ENCODE results near the gene PRODH2.

The PRODH2 gene

DNA sequence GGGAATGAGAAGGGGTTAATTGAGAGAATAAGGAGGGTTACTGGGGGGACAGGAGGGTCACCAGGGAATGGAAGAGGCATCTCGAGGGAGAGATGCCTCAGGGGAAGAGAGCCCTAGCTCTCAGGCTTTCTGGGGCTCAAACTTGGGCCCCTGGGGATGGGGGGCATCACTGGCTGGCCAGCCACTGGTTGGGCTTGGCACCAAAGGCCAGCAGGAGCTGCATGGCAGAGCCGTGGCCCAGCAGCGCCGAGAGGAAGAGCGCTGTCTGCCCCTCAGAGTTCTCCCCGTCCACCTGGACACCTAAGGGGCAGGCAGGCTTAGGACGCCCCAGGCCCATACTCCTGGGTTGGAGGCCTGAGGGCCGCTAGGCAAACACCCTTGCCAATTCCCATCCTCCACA, 19.8 kb downstream of the PRODH2 start:
- no peak overlapping the region for H3K27ac ChIP-seq (ENCODE audit: low read depth, low read length)
- H3K9ac ChIP-seq (ENCODE audit: low read length) = no peak overlapping the region
- H3K27me3 ChIP-seq (ENCODE audit: control insufficient read depth in 1 of 2, insufficient read depth in 2 of 2, low read length in 2 of 2) = peaks cover 0 to 20% of the 10 kb centered on the region in 2 donors
- H3K4me3 ChIP-seq (ENCODE audit: low read depth in 1 of 2, low read length in 2 of 2) = no peak overlapping the region
- H3K36me3 ChIP-seq (ENCODE audit: insufficient read depth, low read length) = no peaks in the 10 kb centered on the region
- no peaks in the 10 kb centered on the region for H3K9me3 ChIP-seq (ENCODE audit: low read length)
- H3K4me1 ChIP-seq (ENCODE audit: insufficient read depth, low read length) = no peaks in the 10 kb centered on the region

DNA sequence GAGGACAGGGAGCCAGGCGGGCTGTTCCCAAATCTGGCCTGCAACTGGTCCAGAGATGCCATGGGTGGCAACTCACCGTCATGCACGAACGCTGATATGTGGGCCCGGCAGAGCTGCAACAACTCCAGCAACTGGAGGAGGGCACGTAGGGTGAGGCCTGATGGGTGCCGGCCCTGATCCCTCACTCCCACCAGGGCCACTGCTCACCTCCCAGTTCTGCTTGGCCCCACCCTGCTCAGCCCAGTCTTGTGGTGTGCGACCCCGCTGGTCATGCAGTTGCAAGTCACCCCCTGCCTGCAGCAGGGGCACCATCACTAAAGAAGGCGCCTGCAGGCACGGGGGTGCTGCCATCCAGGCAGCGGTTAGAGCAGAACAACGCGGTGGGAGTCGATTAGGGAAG, 20.3 kb downstream of the PRODH2 start:
- no peak overlapping the region for H3K9ac ChIP-seq (ENCODE audit: low read length)
- H3K4me1 ChIP-seq (ENCODE audit: insufficient read depth, low read length) = no peaks in the 10 kb centered on the region
- no peaks in the 10 kb centered on the region for H3K9me3 ChIP-seq (ENCODE audit: low read length)
- H3K27ac ChIP-seq (ENCODE audit: low read depth, low read length) = no peak overlapping the region
- H3K4me3 ChIP-seq (ENCODE audit: low read depth in 1 of 2, low read length in 2 of 2) = no peak overlapping the region
- H3K36me3 ChIP-seq (ENCODE audit: insufficient read depth, low read length) = no peaks in the 10 kb centered on the region
- peaks cover 0 to 15% of the 10 kb centered on the region in 2 donors for H3K27me3 ChIP-seq (ENCODE audit: control insufficient read depth in 1 of 2, insufficient read depth in 2 of 2, low read length in 2 of 2)

DNA sequence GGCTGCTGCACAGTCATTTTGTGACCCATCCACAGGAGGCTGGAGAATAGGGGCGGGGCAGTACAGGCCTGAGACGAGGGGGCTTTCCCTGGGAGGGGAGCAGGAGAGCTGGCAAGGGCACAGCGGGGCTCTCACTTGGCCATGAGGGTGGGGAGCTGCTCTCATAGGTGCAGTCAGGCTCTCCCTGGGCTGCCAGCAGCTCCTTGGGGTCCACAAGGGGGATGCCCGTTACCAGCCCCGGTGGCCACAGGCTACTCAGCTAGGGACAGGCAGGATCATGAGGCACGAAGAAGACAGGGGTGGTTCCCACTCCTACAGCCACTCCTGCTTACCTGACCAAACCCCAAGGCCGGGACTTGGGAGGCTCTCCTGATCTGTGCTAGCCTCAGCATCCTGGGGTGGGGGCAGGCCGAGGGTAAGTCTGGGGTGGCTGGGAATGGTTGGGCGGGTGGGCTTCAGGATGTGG, 20.8 kb downstream of the PRODH2 start:
- H3K9me3 ChIP-seq (ENCODE audit: low read length) = no peaks in the 10 kb centered on the region
- no peaks in the 10 kb centered on the region for H3K4me1 ChIP-seq (ENCODE audit: insufficient read depth, low read length)
- no peak overlapping the region for H3K4me3 ChIP-seq (ENCODE audit: low read depth in 1 of 2, low read length in 2 of 2)
- H3K36me3 ChIP-seq (ENCODE audit: insufficient read depth, low read length) = no peaks in the 10 kb centered on the region
- H3K27ac ChIP-seq (ENCODE audit: low read depth, low read length) = no peak overlapping the region
- H3K27me3 ChIP-seq (ENCODE audit: control insufficient read depth in 1 of 2, insufficient read depth in 2 of 2, low read length in 2 of 2) = peaks cover 0 to 10% of the 10 kb centered on the region in 2 donors
- H3K9ac ChIP-seq (ENCODE audit: low read length) = no peak overlapping the region

DNA sequence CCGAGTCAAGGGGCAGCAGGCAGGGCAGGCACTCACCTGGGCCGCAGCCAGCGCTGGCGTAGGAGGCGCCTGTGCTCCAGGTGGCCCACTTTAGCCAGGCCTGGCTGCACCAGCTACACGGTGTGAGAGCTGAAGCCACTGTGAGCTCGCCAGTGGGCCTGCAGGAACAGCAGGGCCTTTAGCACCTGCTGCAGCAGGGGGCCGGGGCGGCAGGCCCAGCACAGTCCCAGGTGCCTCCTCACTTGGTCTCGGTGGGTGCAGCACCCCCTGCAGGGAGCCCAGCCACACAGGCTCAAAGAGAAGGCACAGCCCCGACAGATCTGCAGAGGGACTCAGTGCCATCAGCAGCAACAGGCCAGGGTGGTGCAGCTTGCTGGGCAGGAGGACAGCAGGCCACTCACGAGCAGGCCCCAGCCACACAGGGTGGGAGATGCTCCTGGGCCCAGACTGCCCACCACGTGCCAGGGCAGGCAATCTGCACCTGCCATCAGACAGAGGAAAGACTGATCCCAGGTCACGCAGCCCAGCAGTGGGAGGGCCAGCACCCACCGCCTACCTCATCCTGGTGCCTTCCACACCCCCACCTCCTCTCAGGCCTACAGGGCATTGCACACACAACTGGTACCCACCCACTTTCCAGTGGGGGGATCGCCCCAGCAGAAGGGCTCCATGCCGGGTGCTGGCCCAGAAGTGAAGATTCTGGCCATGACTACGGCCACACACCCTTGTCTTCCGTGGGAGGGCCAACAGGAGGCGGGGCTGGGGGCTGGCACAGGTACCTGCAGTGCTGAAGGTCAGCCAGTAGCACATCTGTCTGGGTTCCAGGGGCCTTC, 21.4 kb downstream of the PRODH2 start:
- Histone ChIP-seq H3K9me3 (ENCODE audit: low read length) (no peaks in the 10 kb centered on the region), H3K36me3 (ENCODE audit: insufficient read depth, low read length) (no peaks in the 10 kb centered on the region), H3K9ac (ENCODE audit: low read length) (no peak overlapping the region), H3K4me1 (ENCODE audit: insufficient read depth, low read length) (no peaks in the 10 kb centered on the region), H3K4me3 (ENCODE audit: low read depth in 1 of 2, low read length in 2 of 2) (no peak overlapping the region), H3K27ac (ENCODE audit: low read depth, low read length) (no peak overlapping the region), H3K27me3 (ENCODE audit: control insufficient read depth in 1 of 2, insufficient read depth in 2 of 2, low read length in 2 of 2) (peaks cover 0 to 3% of the 10 kb centered on the region in 2 donors)

DNA sequence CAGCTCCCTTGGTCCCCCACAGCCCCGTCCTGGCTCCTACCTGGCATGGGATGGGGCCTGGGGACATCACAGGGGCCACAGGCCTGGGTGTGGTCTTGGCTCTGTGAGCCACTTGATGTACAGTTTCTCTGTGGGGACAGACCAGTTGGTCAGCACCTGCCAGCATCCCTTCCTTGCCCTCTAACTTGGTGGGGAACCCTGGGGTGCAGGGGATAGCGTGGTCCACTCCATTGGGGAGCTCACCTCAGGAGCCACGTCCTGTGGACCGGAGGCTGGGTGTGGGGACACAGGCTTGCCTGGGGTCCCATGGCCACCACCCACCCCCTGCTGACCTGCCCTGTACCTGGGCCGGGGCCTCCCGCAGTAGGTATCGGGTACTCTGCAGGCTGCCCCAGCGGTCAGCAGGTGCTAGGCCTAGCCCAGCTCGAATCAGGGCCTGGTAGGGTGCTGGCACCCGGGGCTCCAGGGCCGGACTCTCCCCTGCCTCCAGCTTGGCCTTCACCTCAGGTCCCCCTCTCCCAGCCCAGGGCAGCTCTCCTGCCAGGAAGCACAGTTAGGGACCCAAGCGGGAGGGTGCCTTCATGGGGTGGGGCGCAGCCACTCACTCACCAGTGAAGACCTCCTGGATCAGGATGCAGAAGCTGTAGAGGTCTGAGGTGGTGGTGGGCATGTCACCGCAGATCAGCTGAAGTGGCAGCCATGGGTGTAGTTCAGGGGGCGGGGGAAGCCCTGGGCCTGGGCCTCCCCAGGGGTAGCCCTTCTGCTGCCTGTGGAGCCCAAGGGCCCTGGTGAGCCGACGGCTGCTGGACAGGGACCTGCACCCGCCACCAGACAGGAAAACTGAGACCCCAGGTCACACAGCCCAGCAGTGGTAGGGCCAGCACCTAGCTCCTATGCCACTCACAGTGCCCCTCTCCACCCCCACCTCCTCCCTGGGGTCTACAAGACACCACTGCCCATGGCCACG, 22.4 kb downstream of the PRODH2 start:
- Histone ChIP-seq H3K4me3 (ENCODE audit: low read depth in 1 of 2, low read length in 2 of 2) (no peak overlapping the region), H3K4me1 (ENCODE audit: insufficient read depth, low read length) (no peaks in the 10 kb centered on the region), H3K27ac (ENCODE audit: low read depth, low read length) (no peak overlapping the region), H3K9me3 (ENCODE audit: low read length) (no peaks in the 10 kb centered on the region), H3K27me3 (ENCODE audit: control insufficient read depth in 1 of 2, insufficient read depth in 2 of 2, low read length in 2 of 2) (peaks cover 0 to 3% of the 10 kb centered on the region in 2 donors), H3K36me3 (ENCODE audit: insufficient read depth, low read length) (no peaks in the 10 kb centered on the region), H3K9ac (ENCODE audit: low read length) (no peak overlapping the region)

DNA sequence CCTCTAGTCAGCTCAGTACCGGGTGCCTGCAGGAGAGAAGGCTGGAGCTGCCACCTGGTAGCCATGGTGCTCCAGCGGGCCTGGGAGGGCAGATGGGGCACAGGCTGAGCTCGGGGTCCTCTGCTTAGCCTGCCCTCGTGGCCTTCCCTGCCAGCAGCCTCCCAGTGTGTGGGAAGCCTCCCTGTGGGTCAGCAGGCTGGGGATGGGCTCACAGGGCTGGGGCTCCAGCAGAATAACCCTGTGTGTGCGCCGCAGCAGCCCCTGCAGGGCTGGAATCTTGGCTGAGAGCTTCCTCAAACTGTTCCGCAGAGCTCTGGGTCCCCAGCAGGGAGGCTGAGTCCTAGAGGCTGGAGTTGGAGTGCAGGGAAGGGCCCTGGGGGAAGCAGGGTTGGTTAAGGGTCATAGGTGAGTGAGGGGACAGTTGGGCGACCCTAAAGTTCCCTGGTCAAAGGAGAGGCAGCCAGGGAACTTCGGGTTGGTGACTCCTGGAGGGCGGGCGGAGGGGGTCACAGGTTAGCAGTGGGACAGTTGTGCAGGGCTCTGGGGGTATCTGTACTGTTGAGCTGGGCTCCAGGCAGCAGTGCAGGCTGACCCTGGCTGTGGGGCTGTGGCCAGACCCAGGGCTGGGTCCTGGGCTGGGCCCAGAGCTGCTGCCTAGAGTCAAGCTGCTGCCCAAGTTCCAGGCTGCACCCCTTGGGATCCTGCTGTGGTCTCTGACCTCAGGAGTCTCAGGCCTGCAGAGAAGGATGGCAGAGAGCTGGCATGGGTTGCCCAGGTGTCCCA, 23.3 kb downstream of the PRODH2 start:
- no peaks in the 10 kb centered on the region for H3K4me1 ChIP-seq (ENCODE audit: insufficient read depth, low read length)
- no peaks in the 10 kb centered on the region for H3K36me3 ChIP-seq (ENCODE audit: insufficient read depth, low read length)
- no peaks in the 10 kb centered on the region for H3K9me3 ChIP-seq (ENCODE audit: low read length)
- peaks cover 0 to 3% of the 10 kb centered on the region in 2 donors for H3K27me3 ChIP-seq (ENCODE audit: control insufficient read depth in 1 of 2, insufficient read depth in 2 of 2, low read length in 2 of 2)
- no peak overlapping the region for H3K4me3 ChIP-seq (ENCODE audit: low read depth in 1 of 2, low read length in 2 of 2)
- H3K27ac ChIP-seq (ENCODE audit: low read depth, low read length) = no peak overlapping the region
- no peak overlapping the region for H3K9ac ChIP-seq (ENCODE audit: low read length)

DNA sequence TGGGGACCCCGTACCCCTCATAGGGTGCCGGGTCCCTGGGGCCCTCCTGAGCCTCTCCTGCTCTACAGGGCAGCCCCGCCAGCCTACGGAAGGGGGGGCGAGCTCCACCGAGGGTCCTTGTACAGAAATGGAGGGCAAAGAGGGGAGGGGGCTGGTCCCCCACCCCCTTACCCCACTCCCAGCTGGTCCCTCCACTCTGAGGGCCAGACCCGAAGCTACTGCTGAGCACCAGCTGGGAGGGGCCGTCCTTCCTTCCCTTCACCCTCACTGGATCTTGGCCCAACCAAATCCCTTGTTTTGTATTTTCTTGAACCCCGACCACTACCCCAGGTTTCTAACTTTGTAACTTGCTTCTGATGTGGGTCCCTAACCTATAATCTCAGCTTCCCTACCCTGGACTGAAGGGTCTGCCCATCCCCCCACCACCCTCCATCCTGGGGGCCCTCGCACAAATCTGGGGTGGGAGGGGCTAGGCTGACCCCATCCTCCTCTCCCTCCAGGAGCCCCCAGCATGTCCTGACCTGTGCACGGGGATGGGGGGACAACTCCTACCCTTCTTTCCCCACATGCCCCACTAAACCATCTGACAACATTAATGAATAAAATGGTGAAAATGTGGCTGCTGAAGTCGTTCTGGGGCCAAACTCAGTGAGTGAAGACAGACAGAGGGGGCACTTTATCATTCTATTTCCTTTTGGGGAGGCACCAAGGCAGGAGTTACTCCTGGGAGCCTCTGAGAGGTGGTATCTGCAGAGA, 24.3 kb downstream of the PRODH2 start:
- no peaks in the 10 kb centered on the region for H3K36me3 ChIP-seq (ENCODE audit: insufficient read depth, low read length)
- H3K9ac ChIP-seq (ENCODE audit: low read length) = no peak overlapping the region
- peaks cover 0 to 3% of the 10 kb centered on the region in 2 donors for H3K27me3 ChIP-seq (ENCODE audit: control insufficient read depth in 1 of 2, insufficient read depth in 2 of 2, low read length in 2 of 2)
- H3K9me3 ChIP-seq (ENCODE audit: low read length) = no peaks in the 10 kb centered on the region
- H3K4me1 ChIP-seq (ENCODE audit: insufficient read depth, low read length) = no peaks in the 10 kb centered on the region
- no peak overlapping the region for H3K27ac ChIP-seq (ENCODE audit: low read depth, low read length)
- no peak overlapping the region for H3K4me3 ChIP-seq (ENCODE audit: low read depth in 1 of 2, low read length in 2 of 2)

DNA sequence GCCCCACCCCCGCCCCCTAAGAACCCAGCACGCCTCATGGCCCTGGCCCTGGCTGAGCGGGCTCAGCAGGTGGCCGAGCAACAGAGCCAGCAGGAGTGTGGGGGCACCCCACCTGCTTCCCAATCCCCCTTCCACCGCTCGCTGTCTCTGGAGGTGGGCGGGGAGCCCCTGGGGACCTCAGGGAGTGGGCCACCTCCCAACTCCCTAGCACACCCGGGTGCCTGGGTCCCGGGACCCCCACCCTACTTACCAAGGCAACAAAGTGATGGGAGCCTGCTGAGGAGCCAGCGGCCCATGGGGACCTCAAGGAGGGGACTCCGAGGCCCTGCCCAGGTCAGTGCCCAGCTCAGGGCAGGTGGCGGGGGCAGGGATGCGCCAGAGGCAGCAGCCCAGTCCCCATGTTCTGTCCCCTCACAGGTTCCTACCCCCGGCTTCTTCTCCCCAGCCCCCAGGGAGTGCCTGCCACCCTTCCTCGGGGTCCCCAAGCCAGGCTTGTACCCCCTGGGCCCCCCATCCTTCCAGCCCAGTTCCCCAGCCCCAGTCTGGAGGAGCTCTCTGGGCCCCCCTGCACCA, 25.3 kb downstream of the PRODH2 start:
- H3K9me3 ChIP-seq (ENCODE audit: low read length) = no peaks in the 10 kb centered on the region
- no peak overlapping the region for H3K9ac ChIP-seq (ENCODE audit: low read length)
- H3K36me3 ChIP-seq (ENCODE audit: insufficient read depth, low read length) = no peaks in the 10 kb centered on the region
- H3K4me1 ChIP-seq (ENCODE audit: insufficient read depth, low read length) = no peaks in the 10 kb centered on the region
- H3K27ac ChIP-seq (ENCODE audit: low read depth, low read length) = no peak overlapping the region
- H3K4me3 ChIP-seq (ENCODE audit: low read depth in 1 of 2, low read length in 2 of 2) = no peak overlapping the region
- no peaks in the 10 kb centered on the region for H3K27me3 ChIP-seq (ENCODE audit: control insufficient read depth in 1 of 2, insufficient read depth in 2 of 2, low read length in 2 of 2)

DNA sequence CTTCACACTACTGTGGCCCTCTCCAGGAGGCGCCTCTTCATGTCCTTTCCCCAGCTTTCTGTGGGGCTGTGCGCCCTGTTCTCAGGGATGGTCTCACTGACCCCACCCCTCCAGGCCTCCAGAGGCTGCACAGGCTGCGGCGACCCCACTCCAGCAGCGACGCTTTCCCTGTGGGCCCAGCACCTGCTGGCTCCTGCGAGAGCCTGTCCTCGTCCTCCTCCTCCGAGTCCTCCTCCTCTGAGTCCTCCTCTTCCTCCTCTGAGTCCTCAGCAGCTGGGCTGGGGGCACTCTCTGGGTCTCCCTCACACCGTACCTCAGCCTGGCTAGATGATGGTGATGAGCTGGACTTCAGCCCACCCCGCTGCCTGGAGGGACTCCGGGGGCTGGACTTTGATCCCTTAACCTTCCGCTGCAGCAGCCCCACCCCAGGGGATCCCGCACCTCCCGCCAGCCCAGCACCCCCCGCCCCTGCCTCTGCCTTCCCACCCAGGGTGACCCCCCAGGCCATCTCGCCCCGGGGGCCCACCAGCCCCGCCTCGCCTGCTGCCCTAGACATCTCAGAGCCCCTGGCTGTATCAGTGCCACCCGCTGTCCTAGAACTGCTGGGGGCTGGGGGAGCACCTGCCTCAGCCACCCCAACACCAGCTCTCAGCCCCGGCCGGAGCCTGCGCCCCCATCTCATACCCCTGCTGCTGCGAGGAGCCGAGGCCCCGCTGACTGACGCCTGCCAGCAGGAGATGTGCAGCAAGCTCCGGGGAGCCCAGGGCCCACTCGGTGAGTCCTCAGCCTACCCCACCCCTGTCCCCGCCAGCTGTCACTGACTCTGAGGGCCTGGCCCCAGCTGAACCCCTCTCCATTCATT, 26.1 kb downstream of the PRODH2 start:
- Histone ChIP-seq H3K9me3 (ENCODE audit: low read length) (no peaks in the 10 kb centered on the region), H3K27ac (ENCODE audit: low read depth, low read length) (no peak overlapping the region), H3K36me3 (ENCODE audit: insufficient read depth, low read length) (no peaks in the 10 kb centered on the region), H3K4me1 (ENCODE audit: insufficient read depth, low read length) (no peaks in the 10 kb centered on the region), H3K4me3 (ENCODE audit: low read depth in 1 of 2, low read length in 2 of 2) (no peak overlapping the region), H3K27me3 (ENCODE audit: control insufficient read depth in 1 of 2, insufficient read depth in 2 of 2, low read length in 2 of 2) (no peaks in the 10 kb centered on the region), H3K9ac (ENCODE audit: low read length) (no peak overlapping the region)

DNA sequence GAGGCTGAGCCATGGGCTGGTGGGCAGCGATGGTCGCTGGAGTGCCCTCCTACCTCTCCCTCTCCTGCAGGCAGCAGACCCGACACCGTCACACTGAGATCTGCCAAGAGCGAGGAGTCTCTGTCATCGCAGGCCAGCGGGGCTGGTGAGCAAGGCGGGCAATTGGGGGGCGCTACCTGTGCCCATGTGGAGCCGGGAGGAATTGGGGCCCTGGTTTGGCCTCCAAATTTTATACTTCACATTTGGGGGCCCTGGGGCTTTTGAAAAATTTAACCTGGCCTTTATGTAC, 27.4 kb downstream of the PRODH2 start:
- no peaks in the 10 kb centered on the region for H3K36me3 ChIP-seq (ENCODE audit: insufficient read depth, low read length)
- no peaks in the 10 kb centered on the region for H3K27me3 ChIP-seq (ENCODE audit: control insufficient read depth in 1 of 2, insufficient read depth in 2 of 2, low read length in 2 of 2)
- H3K4me1 ChIP-seq (ENCODE audit: insufficient read depth, low read length) = no peaks in the 10 kb centered on the region
- no peak overlapping the region for H3K9ac ChIP-seq (ENCODE audit: low read length)
- no peaks in the 10 kb centered on the region for H3K9me3 ChIP-seq (ENCODE audit: low read length)
- H3K4me3 ChIP-seq (ENCODE audit: low read depth in 1 of 2, low read length in 2 of 2) = no peak overlapping the region
- no peak overlapping the region for H3K27ac ChIP-seq (ENCODE audit: low read depth, low read length)
